H1 (cell line): ENCODE measurements around the gene RNF168. TPM values are rescaled to one million over a fixed set of nuclear protein-coding genes. Genes with fewer than 3 reads are reported as not detected.

Source experiments
- BCL11A ChIP-seq, 2 experiments: IDR thresholded peaks; one replicate each; pipeline ENCODE4 v1.6.1; 2011; ENCODE audit warnings: low read depth in 2 of 2, low read length in 2 of 2, mild to moderate bottlenecking in 2 of 2
- HDAC6 ChIP-seq: IDR thresholded peaks from one replicate; pipeline ENCODE4 v1.7.1; 2012; ENCODE audit warnings: low read depth, mild to moderate bottlenecking, inconsistent platforms, low read length, moderate library complexity
- RBBP5 ChIP-seq: IDR thresholded peaks from 2 replicates; pipeline ENCODE4 v1.7.1; 2012; ENCODE audit warnings: low read depth, mild to moderate bottlenecking, inconsistent platforms, low read length, moderate library complexity, borderline replicate concordance
- TAF1 ChIP-seq: IDR thresholded peaks from 2 replicates; pipeline ENCODE4 v1.6.1; 2011; ENCODE audit warnings: mild to moderate bottlenecking, low read depth, low read length
- TEAD4 ChIP-seq: IDR thresholded peaks from 2 replicates; pipeline ENCODE4 v1.6.1; 2012; ENCODE audit warnings: low read depth, low read length, inconsistent platforms, mixed read lengths
- YY1 ChIP-seq: IDR thresholded peaks from 2 replicates; pipeline ENCODE4 v1.6.1; 2011; ENCODE audit warnings: low read depth, mild to moderate bottlenecking, low read length
- polyA plus RNA-seq, 7 experiments: library from polyadenylated mRNA; depleted of rRNA in 3 of 7; stranded (reverse) in 5 of 7; unstranded in 2 of 7; fragments of >200 nt in 5 of 7; fragments of 200-250 nt in 2 of 7; gene quantifications; 1 replicate in 5 of 7; 2 replicates in 1 of 7; 4 replicates in 1 of 7; pipeline versions ENCODE4 v1.2.1 to v1.2.3, GENCODE V29; 2011 to 2013; ENCODE audit warnings: missing spikeins in 2 of 7, mixed read lengths in 2 of 7
- total RNA-seq: library from RNA; stranded (reverse); fragmentation: NEBNext Ultra II Directional; extraction: Animal tissue kit (Norgen Biotek cat#: 25700); gene quantifications from 2 replicates; pipeline ENCODE4 v1.2.1, GENCODE V29; 2021
- TF ChIP-seq, protein P1 (sequence below): fragments of 300-600 bp; sonication (generic); IDR thresholded peaks from 2 replicates; pipeline ENCODE4 v1.7.1; 2012; ENCODE audit warnings: low read length, moderate library complexity, mild to moderate bottlenecking, inconsistent platforms; ENCODE audit not compliant: insufficient replicate concordance
- TF ChIP-seq, protein P2 (sequence below): IDR thresholded peaks from 2 replicates; pipeline ENCODE4 v1.6.1; 2012; ENCODE audit warnings: low read length, inconsistent platforms

The RNF168 gene
- total and polyA plus RNA-seq, 2 of the 8 experiments (the other 6 are each of a cell fraction or from before 2014, with no cell fraction given), result 6.3 to 63.5 TPM

DNA sequence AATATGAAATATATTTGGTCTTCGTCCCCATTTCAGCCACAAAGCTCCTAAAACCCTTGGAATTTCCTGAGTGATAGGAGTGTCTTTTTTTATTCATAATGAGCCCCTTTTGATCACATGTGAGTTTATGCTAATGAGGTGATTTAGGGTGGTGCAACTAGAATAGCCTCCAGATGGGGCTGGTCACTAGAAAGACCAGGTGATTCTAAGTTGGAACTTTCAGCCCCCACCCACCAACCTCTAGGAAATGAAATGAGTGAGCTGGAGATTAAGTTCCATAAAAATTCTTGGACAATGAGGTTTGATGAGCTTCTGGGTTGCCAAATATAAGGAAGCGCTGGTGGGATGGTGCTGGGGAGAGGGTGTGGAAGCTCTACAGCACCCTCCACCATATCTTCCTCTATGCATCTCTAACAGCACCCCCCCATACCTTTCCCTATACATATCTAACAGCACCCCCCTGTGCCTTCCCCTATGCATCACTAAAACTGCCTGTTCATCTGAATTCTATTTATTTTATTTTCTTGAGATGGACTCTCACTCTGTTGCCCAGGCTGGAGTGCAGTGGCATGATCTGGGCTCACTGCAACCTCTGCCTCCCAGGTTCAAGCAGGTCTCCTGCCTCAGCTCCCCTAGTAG, 13.7 kb upstream of the RNF168 start (continued):
- TF ChIP-seq, protein P1, sequence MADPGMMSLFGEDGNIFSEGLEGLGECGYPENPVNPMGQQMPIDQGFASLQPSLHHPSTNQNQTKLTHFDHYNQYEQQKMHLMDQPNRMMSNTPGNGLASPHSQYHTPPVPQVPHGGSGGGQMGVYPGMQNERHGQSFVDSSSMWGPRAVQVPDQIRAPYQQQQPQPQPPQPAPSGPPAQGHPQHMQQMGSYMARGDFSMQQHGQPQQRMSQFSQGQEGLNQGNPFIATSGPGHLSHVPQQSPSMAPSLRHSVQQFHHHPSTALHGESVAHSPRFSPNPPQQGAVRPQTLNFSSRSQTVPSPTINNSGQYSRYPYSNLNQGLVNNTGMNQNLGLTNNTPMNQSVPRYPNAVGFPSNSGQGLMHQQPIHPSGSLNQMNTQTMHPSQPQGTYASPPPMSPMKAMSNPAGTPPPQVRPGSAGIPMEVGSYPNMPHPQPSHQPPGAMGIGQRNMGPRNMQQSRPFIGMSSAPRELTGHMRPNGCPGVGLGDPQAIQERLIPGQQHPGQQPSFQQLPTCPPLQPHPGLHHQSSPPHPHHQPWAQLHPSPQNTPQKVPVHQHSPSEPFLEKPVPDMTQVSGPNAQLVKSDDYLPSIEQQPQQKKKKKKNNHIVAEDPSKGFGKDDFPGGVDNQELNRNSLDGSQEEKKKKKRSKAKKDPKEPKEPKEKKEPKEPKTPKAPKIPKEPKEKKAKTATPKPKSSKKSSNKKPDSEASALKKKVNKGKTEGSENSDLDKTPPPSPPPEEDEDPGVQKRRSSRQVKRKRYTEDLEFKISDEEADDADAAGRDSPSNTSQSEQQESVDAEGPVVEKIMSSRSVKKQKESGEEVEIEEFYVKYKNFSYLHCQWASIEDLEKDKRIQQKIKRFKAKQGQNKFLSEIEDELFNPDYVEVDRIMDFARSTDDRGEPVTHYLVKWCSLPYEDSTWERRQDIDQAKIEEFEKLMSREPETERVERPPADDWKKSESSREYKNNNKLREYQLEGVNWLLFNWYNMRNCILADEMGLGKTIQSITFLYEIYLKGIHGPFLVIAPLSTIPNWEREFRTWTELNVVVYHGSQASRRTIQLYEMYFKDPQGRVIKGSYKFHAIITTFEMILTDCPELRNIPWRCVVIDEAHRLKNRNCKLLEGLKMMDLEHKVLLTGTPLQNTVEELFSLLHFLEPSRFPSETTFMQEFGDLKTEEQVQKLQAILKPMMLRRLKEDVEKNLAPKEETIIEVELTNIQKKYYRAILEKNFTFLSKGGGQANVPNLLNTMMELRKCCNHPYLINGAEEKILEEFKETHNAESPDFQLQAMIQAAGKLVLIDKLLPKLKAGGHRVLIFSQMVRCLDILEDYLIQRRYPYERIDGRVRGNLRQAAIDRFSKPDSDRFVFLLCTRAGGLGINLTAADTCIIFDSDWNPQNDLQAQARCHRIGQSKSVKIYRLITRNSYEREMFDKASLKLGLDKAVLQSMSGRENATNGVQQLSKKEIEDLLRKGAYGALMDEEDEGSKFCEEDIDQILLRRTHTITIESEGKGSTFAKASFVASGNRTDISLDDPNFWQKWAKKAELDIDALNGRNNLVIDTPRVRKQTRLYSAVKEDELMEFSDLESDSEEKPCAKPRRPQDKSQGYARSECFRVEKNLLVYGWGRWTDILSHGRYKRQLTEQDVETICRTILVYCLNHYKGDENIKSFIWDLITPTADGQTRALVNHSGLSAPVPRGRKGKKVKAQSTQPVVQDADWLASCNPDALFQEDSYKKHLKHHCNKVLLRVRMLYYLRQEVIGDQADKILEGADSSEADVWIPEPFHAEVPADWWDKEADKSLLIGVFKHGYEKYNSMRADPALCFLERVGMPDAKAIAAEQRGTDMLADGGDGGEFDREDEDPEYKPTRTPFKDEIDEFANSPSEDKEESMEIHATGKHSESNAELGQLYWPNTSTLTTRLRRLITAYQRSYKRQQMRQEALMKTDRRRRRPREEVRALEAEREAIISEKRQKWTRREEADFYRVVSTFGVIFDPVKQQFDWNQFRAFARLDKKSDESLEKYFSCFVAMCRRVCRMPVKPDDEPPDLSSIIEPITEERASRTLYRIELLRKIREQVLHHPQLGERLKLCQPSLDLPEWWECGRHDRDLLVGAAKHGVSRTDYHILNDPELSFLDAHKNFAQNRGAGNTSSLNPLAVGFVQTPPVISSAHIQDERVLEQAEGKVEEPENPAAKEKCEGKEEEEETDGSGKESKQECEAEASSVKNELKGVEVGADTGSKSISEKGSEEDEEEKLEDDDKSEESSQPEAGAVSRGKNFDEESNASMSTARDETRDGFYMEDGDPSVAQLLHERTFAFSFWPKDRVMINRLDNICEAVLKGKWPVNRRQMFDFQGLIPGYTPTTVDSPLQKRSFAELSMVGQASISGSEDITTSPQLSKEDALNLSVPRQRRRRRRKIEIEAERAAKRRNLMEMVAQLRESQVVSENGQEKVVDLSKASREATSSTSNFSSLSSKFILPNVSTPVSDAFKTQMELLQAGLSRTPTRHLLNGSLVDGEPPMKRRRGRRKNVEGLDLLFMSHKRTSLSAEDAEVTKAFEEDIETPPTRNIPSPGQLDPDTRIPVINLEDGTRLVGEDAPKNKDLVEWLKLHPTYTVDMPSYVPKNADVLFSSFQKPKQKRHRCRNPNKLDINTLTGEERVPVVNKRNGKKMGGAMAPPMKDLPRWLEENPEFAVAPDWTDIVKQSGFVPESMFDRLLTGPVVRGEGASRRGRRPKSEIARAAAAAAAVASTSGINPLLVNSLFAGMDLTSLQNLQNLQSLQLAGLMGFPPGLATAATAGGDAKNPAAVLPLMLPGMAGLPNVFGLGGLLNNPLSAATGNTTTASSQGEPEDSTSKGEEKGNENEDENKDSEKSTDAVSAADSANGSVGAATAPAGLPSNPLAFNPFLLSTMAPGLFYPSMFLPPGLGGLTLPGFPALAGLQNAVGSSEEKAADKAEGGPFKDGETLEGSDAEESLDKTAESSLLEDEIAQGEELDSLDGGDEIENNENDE, result no peak
- TF ChIP-seq, protein P2, sequence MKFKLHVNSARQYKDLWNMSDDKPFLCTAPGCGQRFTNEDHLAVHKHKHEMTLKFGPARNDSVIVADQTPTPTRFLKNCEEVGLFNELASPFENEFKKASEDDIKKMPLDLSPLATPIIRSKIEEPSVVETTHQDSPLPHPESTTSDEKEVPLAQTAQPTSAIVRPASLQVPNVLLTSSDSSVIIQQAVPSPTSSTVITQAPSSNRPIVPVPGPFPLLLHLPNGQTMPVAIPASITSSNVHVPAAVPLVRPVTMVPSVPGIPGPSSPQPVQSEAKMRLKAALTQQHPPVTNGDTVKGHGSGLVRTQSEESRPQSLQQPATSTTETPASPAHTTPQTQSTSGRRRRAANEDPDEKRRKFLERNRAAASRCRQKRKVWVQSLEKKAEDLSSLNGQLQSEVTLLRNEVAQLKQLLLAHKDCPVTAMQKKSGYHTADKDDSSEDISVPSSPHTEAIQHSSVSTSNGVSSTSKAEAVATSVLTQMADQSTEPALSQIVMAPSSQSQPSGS, result no peak
- TF ChIP-seq HDAC6 (no peak), YY1 (no peak), TEAD4 (no peak), BCL11A (IDR thresholded peaks at IDR 0.05; ENCODE audit: low read depth in 2 of 2, low read length in 2 of 2) (no peak), RBBP5 (no peak), TAF1 (no peak)
